ENCODE data around the gene LAMA1. TPM values are rescaled to one million over a fixed set of nuclear protein-coding genes. Genes with fewer than 3 reads are reported as not detected.

The LAMA1 gene
- total RNA-seq, 2 donors from 2014 or later = 0.15 to 1.1 TPM

DNA sequence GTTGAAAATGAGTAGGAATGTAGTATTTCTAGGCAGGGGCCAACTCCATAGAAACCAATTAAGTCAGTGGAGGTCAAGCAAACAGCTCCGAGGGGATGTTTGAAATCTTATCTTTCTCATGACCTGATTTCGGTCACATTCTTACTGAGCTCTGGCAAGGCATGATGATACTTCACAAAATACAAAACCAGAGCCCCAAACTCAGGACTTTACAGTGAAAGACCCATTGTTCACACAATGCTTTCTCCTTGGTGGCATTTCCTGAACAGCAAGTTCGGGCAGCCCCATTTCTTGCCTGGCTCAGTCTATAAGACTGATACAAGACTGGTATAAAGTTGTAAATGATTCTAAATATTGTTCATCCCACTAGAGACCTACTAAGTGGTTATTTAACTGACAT lies 53.3 kb downstream of the LAMA1 start:
- Histone ChIP-seq H3K4me3 (no peak overlapping the region), H3K9me3 (no peaks in the 10 kb centered on the region), H3K4me1 (no peaks in the 10 kb centered on the region), H3K27me3 (no peaks in the 10 kb centered on the region), H3K36me3 (no peaks in the 10 kb centered on the region), H3K27ac (no peak overlapping the region)
- TF ChIP-seq, protein P1, sequence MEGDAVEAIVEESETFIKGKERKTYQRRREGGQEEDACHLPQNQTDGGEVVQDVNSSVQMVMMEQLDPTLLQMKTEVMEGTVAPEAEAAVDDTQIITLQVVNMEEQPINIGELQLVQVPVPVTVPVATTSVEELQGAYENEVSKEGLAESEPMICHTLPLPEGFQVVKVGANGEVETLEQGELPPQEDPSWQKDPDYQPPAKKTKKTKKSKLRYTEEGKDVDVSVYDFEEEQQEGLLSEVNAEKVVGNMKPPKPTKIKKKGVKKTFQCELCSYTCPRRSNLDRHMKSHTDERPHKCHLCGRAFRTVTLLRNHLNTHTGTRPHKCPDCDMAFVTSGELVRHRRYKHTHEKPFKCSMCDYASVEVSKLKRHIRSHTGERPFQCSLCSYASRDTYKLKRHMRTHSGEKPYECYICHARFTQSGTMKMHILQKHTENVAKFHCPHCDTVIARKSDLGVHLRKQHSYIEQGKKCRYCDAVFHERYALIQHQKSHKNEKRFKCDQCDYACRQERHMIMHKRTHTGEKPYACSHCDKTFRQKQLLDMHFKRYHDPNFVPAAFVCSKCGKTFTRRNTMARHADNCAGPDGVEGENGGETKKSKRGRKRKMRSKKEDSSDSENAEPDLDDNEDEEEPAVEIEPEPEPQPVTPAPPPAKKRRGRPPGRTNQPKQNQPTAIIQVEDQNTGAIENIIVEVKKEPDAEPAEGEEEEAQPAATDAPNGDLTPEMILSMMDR (IDR thresholded peaks at IDR 0.05) = no peak
- DNase-seq (ENCODE audit: low spot score) = no peak

DNA sequence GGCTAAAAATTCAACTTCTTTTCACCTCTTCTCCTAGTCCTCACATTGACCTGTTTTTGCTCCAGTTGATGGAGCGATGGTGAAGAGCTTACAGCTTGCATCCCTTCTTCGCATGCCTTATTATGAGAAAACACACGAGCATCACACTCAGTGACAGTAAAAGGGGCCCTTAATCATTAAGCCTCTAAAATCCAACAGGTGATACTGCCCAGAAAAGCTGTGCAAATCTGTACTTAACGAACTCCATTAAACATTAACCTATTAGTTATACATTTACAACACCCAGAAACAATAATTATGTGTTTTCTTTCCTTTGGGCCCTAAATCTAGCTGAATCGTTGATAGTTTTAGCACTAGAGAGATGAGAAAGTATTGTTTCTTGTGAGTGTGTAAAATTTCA lies 54.8 kb downstream of the LAMA1 start:
- TF ChIP-seq, protein P1 (IDR thresholded peaks at IDR 0.05) = no peak
- Histone ChIP-seq H3K4me3 (no peak overlapping the region), H3K36me3 (no peaks in the 10 kb centered on the region), H3K27ac (no peak overlapping the region), H3K9me3 (no peaks in the 10 kb centered on the region), H3K4me1 (no peaks in the 10 kb centered on the region), H3K27me3 (no peaks in the 10 kb centered on the region)
- no peak for DNase-seq (ENCODE audit: low spot score)

DNA sequence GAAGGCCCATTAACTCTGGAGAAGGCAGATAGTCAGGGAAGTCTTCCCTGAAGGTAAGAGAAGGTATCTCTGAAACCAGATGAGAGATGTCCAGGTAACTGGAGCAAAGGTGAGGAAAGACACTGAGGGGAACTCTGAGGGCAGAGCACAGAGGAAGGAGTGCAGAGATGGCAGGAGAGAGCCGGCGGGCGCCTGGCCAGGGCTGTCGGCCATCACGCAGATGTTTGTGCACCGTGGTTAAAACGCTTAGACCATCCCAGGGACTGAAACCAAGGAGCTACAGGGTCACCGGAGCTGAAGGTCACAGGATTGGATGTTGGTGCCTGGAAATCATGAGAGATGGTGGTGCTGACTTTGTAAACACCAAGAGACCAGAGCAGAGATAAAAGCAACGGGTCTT lies 55.4 kb downstream of the LAMA1 start:
- H3K9me3 ChIP-seq = no peaks in the 10 kb centered on the region
- no peak for DNase-seq (ENCODE audit: low spot score)
- H3K4me1 ChIP-seq = no peaks in the 10 kb centered on the region
- no peak overlapping the region for H3K27ac ChIP-seq
- no peak overlapping the region for H3K4me3 ChIP-seq
- no peaks in the 10 kb centered on the region for H3K36me3 ChIP-seq
- no peaks in the 10 kb centered on the region for H3K27me3 ChIP-seq
- TF ChIP-seq, protein P1 (IDR thresholded peaks at IDR 0.05) = no peak

DNA sequence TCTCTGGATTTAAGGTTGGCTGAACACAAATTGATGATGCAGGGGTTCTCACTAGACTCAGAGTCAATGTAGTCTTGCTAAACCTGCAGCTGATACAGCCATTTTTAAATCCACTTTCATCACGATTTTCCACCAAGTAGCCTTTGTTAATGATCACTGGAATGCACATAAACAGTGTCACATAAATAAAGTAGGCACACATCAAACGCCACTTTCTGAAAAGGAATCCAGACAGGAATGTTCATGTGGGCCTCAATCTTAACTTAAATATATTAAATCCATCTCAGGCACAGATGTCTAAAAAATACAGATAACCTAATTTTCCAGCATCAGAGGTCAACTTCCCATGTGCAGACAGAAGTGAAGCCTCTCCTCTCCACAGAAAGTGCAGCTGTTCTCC lies 58.3 kb downstream of the LAMA1 start:
- Histone ChIP-seq H3K36me3 (no peaks in the 10 kb centered on the region), H3K27me3 (no peaks in the 10 kb centered on the region), H3K27ac (no peak overlapping the region), H3K4me1 (no peaks in the 10 kb centered on the region), H3K9me3 (no peaks in the 10 kb centered on the region), H3K4me3 (no peak overlapping the region)
- DNase-seq (ENCODE audit: low spot score) = no peak
- TF ChIP-seq, protein P1 (IDR thresholded peaks at IDR 0.05) = no peak

DNA sequence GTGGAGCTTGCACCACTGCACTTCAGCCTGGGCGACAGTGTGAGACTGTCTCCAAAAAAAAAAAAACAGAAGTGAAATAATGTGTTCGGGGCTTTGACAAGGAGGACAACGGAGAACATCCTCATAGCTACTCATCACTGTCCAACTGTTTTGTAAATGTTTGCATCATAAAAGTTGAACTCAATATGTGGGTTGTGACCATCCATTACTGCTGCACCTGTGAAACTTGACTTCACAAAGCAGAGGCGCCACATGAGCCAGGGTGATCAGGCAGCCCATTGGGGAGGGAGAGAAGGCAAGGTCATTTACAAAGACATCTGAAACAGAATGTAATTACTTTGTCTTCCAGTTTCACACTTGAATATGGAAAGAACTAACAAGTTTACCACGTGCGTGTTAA lies 61.6 kb downstream of the LAMA1 start:
- no peak for DNase-seq (ENCODE audit: low spot score)
- TF ChIP-seq, protein P1 (IDR thresholded peaks at IDR 0.05) = no peak

DNA sequence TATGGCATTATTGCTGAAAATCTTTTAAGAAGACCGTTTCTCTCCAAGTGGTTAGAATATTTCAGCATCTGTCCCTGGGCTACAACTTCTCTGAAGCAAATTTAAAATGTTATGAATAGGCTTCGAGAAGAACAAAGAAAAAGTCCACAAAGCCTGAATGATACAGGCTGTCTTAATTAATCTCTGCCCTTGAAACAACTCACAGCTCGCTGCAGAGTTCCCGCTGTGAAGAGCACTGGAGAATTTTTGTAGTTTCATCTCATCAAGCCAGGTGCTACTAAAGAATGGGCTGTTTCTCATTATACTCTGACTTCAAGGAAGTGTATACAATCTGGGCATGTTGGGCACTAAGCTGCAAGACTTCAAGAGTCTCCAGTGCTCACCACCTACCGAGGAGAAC lies 67.6 kb downstream of the LAMA1 start:
- no peaks in the 10 kb centered on the region for H3K9me3 ChIP-seq
- H3K36me3 ChIP-seq = no peaks in the 10 kb centered on the region
- DNase-seq (ENCODE audit: low spot score) = no peak
- H3K4me3 ChIP-seq = no peak overlapping the region
- TF ChIP-seq, protein P1 (IDR thresholded peaks at IDR 0.05) = no peak
- H3K27me3 ChIP-seq = no peaks in the 10 kb centered on the region
- no peaks in the 10 kb centered on the region for H3K4me1 ChIP-seq
- H3K27ac ChIP-seq = no peak overlapping the region

More for the DNA sequence above, 61.6 kb downstream of the LAMA1 start:
- H3K27ac ChIP-seq = no peak overlapping the region
- H3K4me3 ChIP-seq = no peak overlapping the region
- H3K36me3 ChIP-seq = no peaks in the 10 kb centered on the region
- H3K27me3 ChIP-seq = no peaks in the 10 kb centered on the region
- no peaks in the 10 kb centered on the region for H3K4me1 ChIP-seq
- no peaks in the 10 kb centered on the region for H3K9me3 ChIP-seq
